Activated B cell treated with CpG ODN at 0.5 μM for 24 hours (primary cell): ENCODE results near the gene SLC45A2. TPM values are rescaled to one million over a fixed set of nuclear protein-coding genes. Genes with fewer than 3 reads are reported as not detected.

Experiments used
- ATAC-seq: fragments of 200-7000 bp; cut with Tn5 transposase; one replicate; pipeline ENCODE4 v1.10.0; 2021; ENCODE audit warnings: low read depth, mild to moderate bottlenecking, moderate library complexity
- CTCF ChIA-PET: fragments of 350-600 bp; sonication (Branson Sonifier 250); formaldehyde crosslinking; loops from one replicate; lab custom pipeline; 2021; ENCODE audit warnings: antibody characterized with exemption; lab: Charles Lee
- POLR2A ChIA-PET: fragments of 350-600 bp; sonication (Branson Sonifier 250); formaldehyde crosslinking; loops from one replicate; lab custom pipeline; 2021; ENCODE audit warnings: antibody characterized with exemption; lab: Charles Lee
- DNase-seq: peaks from one replicate; pipeline ENCODE4 v3.0.0; 2022
- H3K27ac Mint-ChIP-seq: one replicate; pipeline ENCODE4 v1.8.0; 2020; ENCODE audit warnings: mixed read lengths
- H3K27me3 Mint-ChIP-seq: one replicate; pipeline ENCODE4 v1.8.0; 2021; ENCODE audit warnings: mixed read lengths
- H3K36me3 Mint-ChIP-seq: one replicate; pipeline ENCODE4 v1.8.0; 2021; ENCODE audit warnings: low read depth, mixed read lengths
- H3K4me1 Mint-ChIP-seq: one replicate; pipeline ENCODE4 v1.8.0; 2021; ENCODE audit warnings: mixed read lengths
- H3K4me3 Mint-ChIP-seq: one replicate; pipeline ENCODE4 v1.8.0; 2020; ENCODE audit warnings: mild to moderate bottlenecking, mixed read lengths
- H3K9me3 Mint-ChIP-seq: one replicate; pipeline ENCODE4 v1.8.0; 2020; ENCODE audit warnings: mixed read lengths
- intact Hi-C: fragments of 100-400 bp; cut with micrococcal nuclease; formaldehyde crosslinking; loops from one replicate; pipeline ENCODE4 v1.15.1; 2024
- total RNA-seq: library from RNA; stranded (reverse); gene quantifications from 2 replicates; pipeline ENCODE4 v1.2.3, GENCODE V29; 2022
- TF ChIP-seq, protein P1 (sequence below): fragments of 200-600 bp; IDR thresholded peaks from one replicate; pipeline ENCODE4 v1.8.0; 2022; ENCODE audit warnings: antibody characterized with exemption, mild to moderate bottlenecking

Gene SLC45A2
- total RNA-seq, 1 donor from 2014 or later = not detected

GRCh38 chr5:33901156-33901555 lies 83.3 kb downstream of the SLC45A2 start:
- Mint-ChIP-seq H3K4me3 (no peak overlapping the region), H3K9me3 (peaks cover 13% of the 10 kb centered on the region), H3K27ac (no peak overlapping the region), H3K4me1 (no peaks in the 10 kb centered on the region), H3K36me3 (no peaks in the 10 kb centered on the region), H3K27me3 (peaks cover 12% of the 10 kb centered on the region)
- intact Hi-C loops = no loop called here
- DNase-seq = no peak
- TF ChIP-seq, protein P1, sequence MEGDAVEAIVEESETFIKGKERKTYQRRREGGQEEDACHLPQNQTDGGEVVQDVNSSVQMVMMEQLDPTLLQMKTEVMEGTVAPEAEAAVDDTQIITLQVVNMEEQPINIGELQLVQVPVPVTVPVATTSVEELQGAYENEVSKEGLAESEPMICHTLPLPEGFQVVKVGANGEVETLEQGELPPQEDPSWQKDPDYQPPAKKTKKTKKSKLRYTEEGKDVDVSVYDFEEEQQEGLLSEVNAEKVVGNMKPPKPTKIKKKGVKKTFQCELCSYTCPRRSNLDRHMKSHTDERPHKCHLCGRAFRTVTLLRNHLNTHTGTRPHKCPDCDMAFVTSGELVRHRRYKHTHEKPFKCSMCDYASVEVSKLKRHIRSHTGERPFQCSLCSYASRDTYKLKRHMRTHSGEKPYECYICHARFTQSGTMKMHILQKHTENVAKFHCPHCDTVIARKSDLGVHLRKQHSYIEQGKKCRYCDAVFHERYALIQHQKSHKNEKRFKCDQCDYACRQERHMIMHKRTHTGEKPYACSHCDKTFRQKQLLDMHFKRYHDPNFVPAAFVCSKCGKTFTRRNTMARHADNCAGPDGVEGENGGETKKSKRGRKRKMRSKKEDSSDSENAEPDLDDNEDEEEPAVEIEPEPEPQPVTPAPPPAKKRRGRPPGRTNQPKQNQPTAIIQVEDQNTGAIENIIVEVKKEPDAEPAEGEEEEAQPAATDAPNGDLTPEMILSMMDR = no peak
- CTCF ChIA-PET = no interaction called here
- ATAC-seq = no peak
- POLR2A ChIA-PET = no interaction called here

Other genes with a start within 250 kb of the SLC45A2 start
- not detected in 2 replicates for gene ADAMTS12, start 92.7 kb downstream of the SLC45A2 start, total RNA-seq
- gene RXFP3, start 48.3 kb downstream of the SLC45A2 start, total RNA-seq = not detected in 2 replicates
- 6.0 and 6.5 TPM in 2 replicates for gene AMACR, start 23.4 kb upstream of the SLC45A2 start, total RNA-seq
- gene C1QTNF3, start 58.5 kb upstream of the SLC45A2 start, total RNA-seq = 4.9 and 7.7 TPM in 2 replicates